Sigmoid colon (tissue), 7 donors: ENCODE results near the gene TMEM108. TPM values are rescaled to one million over a fixed set of nuclear protein-coding genes. Genes with fewer than 3 reads are reported as not detected.

Experiments used
- DNase-seq: peaks from one replicate; pipeline ENCODE4 v3.0.0-alpha.2; 2019
- H3K27ac ChIP-seq, 4 donors: fragments of 200-600 bp; sonication (generic); one replicate each; pipeline ENCODE4 v1.5.1; 2016 to 2019; ENCODE audit warnings: mild to moderate bottlenecking in 1 of 4
- H3K27me3 ChIP-seq, 3 donors: fragments of 200-600 bp; sonication (generic); one replicate each; pipeline ENCODE4 v1.5.1; 2019; ENCODE audit warnings: mild to moderate bottlenecking in 1 of 3
- H3K36me3 ChIP-seq, 4 donors: fragments of 200-600 bp; sonication (generic); one replicate each; pipeline ENCODE4 v1.5.1; 2016 to 2019
- H3K4me1 ChIP-seq, 4 donors: fragments of 200-600 bp; sonication (generic); one replicate each; pipeline ENCODE4 v1.5.1; 2017 to 2019
- H3K4me3 ChIP-seq, 4 donors: fragments of 200-600 bp; sonication (generic); one replicate each; pipeline ENCODE4 v1.5.1; 2017 to 2019; ENCODE audit warnings: mild to moderate bottlenecking in 2 of 4, moderate library complexity in 1 of 4
- H3K9me3 ChIP-seq, 4 donors: fragments of 200-600 bp in 3 of 4; sonication (generic) in 3 of 4; one replicate each; pipeline versions ENCODE4 v1.5.1 to v1.6.1; 2013 to 2019
- EP300 ChIP-seq, 4 donors: sonication (generic); formaldehyde crosslinking; IDR thresholded peaks; one replicate each; pipeline ENCODE4 v1.6.1; 2017; ENCODE audit warnings: antibody characterized with exemption in 4 of 4
- POLR2A ChIP-seq, 2 donors: fragments of 450-650 bp; IDR thresholded peaks; one replicate each; pipeline ENCODE4 v1.6.1; 2016; ENCODE audit warnings: antibody characterized with exemption in 2 of 2, mild to moderate bottlenecking in 2 of 2, moderate library complexity in 2 of 2
- POLR2AphosphoS5 ChIP-seq, 4 donors: sonication (generic); formaldehyde crosslinking; IDR thresholded peaks; one replicate each; pipeline ENCODE4 v1.6.1; 2017; ENCODE audit warnings: antibody characterized with exemption in 4 of 4
- WGBS, 2 donors: extraction: QIAGEN DNeasy Blood & Tissue Kit; methylation state at CpG; one replicate each; pipeline ENCODE4 v1.1.7; 2013; 5-methylcytosine and 5-hydroxymethylcytosine counted together
- intact Hi-C: fragments of 100-400 bp; cut with DNase I; formaldehyde crosslinking; loops from one replicate; pipeline ENCODE4 v1.15.1; 2023
- polyA plus RNA-seq, 3 donors: library from polyadenylated mRNA; stranded (reverse); fragments of 200-250 nt; gene quantifications; one replicate each; pipeline ENCODE4 v1.2.3, GENCODE V29; 2013
- total RNA-seq, 4 donors: library from RNA; depleted of rRNA; stranded (reverse); fragments of >200 nt; gene quantifications; one replicate each; pipeline ENCODE4 v1.1.0, GENCODE V29; 2016
- TF ChIP-seq, protein P1 (sequence below), 4 experiments: fragments of 450-650 bp in 3 of 4; fragments of 200-600 bp in 1 of 4; IDR thresholded peaks; one replicate each; pipeline ENCODE4 v1.5.1; 2016 to 2019; ENCODE audit warnings: antibody characterized with exemption in 4 of 4, mild to moderate bottlenecking in 3 of 4, moderate library complexity in 2 of 4
- donor health status: healthy with polysubstance abuse.
- donor health status: Bipolar disorder and iron deficiency.
- donor health status: healthy.

TMEM108 gene
- total and polyA plus RNA-seq, 7 donors: 0.71 to 3.0 (median 0.86) TPM; not detected in 2

DNA sequence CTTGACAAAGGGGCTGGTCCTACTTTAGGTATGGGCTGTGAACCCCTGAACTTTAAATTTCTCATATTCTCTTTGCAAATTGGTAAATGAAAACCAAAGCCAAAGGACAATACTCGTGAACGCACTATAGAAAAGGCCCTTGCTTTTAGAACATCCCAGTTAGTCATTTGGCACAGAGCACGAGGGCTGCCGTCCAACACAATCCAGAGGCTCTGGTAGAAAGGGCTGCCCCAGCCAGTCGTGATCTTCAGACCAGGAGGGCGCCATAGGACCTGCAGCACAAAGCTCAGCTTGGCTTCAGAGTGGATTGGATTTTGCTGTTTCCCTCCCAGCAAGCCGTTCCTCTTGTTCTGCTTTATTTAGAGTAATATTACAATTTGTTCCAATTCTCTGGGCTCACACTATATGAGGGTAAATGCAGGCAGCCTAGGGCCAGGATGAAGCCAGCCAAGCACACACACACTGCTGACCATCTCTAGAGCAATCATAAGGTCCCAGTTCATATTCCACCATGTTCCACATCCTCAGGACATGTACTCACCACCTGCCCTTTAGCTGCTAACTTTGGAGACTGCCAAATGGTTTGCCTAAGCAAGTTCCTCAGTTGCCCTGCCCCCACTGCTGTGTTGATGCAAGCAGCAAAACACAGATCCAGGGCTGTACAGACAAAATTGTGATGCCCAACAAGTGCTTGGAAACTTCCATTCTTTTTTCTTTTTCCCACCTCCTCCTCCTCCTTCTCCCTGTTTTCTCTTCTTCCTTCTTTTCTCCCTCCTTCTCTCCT is 355.7 kb downstream of the TMEM108 start:
- intact Hi-C loops: no loop called here
- 73 to 76% methylated on average over 7 of the region's 7 CpGs for WGBS, 2 donors
- H3K27me3 ChIP-seq: no peaks in the 10 kb centered on the region
- H3K4me3 ChIP-seq: no peak overlapping the region
- no peak for DNase-seq
- H3K36me3 ChIP-seq: no peaks in the 10 kb centered on the region
- H3K9me3 ChIP-seq: no peaks in the 10 kb centered on the region
- TF ChIP-seq POLR2A (IDR thresholded peaks at IDR 0.05) (no peak), POLR2AphosphoS5 (IDR thresholded peaks at IDR 0.05) (no peak), EP300 (IDR thresholded peaks at IDR 0.05) (no peak)
- TF ChIP-seq, protein P1, sequence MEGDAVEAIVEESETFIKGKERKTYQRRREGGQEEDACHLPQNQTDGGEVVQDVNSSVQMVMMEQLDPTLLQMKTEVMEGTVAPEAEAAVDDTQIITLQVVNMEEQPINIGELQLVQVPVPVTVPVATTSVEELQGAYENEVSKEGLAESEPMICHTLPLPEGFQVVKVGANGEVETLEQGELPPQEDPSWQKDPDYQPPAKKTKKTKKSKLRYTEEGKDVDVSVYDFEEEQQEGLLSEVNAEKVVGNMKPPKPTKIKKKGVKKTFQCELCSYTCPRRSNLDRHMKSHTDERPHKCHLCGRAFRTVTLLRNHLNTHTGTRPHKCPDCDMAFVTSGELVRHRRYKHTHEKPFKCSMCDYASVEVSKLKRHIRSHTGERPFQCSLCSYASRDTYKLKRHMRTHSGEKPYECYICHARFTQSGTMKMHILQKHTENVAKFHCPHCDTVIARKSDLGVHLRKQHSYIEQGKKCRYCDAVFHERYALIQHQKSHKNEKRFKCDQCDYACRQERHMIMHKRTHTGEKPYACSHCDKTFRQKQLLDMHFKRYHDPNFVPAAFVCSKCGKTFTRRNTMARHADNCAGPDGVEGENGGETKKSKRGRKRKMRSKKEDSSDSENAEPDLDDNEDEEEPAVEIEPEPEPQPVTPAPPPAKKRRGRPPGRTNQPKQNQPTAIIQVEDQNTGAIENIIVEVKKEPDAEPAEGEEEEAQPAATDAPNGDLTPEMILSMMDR (IDR thresholded peaks at IDR 0.05): no peak
- no peaks in the 10 kb centered on the region for H3K4me1 ChIP-seq
- H3K27ac ChIP-seq: no peak overlapping the region

DNA sequence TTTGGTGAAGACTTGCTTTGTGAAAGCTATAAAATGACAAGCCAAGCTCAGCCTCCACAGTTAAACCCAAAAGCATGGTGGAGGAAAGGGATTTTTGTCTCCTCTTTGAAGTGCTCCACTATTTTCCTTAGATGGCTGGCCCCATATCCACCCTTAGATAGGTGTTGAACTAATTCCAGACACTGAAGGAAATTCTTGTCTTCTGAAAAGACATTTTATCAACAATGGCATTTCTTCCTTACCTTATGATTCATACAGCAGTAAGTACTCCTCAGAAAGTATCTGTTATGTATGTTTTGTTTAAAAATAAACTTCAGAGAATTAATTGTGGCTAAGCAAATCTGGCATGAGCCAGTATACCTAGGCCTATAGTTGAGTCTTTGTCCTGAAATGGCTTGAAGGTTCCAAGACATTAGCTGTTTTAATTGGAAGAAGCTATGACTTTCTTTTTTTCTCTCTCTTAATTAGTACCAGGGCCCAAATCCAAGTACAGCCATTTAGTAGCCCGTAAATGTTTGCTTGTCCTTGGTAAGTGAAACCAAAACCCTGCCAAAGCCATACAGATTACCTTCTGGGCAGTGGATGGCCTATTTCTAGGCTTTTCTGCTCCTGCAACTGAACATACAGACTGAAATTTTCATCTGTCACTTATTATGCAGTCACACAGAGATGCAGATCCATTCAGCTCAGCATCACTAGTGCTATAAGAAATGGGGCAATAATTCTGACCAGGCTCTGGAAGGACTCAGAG is 356.5 kb downstream of the TMEM108 start:
- Histone ChIP-seq H3K4me3 (no peak overlapping the region), H3K36me3 (no peaks in the 10 kb centered on the region), H3K4me1 (no peaks in the 10 kb centered on the region), H3K9me3 (no peaks in the 10 kb centered on the region), H3K27ac (no peak overlapping the region), H3K27me3 (no peaks in the 10 kb centered on the region)
- DNase-seq: no peak
- 26 to 70% methylated on average over 1 of the region's 1 CpG for WGBS, 2 donors
- TF ChIP-seq POLR2A (IDR thresholded peaks at IDR 0.05): no peak
- TF ChIP-seq, protein P1 (IDR thresholded peaks at IDR 0.05): no peak
- intact Hi-C loops: no loop called here

DNA sequence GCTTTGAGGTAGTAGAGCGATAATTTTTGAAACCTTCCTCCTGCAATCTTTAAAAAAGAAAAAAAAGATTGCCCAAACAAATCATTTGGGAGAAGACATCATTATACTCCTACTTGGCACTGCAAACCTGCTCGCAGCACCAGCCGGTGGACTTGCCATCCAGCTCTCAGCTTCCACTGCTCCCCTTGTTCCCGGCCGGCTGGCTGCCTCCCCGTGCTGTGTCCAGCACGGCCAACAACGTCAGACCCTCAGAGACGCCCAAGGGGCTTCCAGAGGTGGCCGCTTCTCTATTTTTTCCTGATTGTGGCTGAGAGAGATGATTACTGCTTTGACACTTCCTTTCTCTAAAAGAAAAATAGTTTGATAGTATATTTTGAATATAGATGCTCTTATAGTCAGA is 358.7 kb downstream of the TMEM108 start:
- no peak for TF ChIP-seq POLR2A (IDR thresholded peaks at IDR 0.05)
- TF ChIP-seq EP300 (IDR thresholded peaks at IDR 0.05): no peak
- TF ChIP-seq, protein P1 (IDR thresholded peaks at IDR 0.05): no peak
- no peaks in the 10 kb centered on the region for H3K27me3 ChIP-seq
- H3K36me3 ChIP-seq: no peaks in the 10 kb centered on the region
- no peaks in the 10 kb centered on the region for H3K4me1 ChIP-seq
- H3K9me3 ChIP-seq: no peaks in the 10 kb centered on the region
- 84 to 87% methylated on average over 10 of the region's 10 CpGs for WGBS, 2 donors
- H3K4me3 ChIP-seq: no peak overlapping the region
- intact Hi-C loops: no loop called here
- H3K27ac ChIP-seq: no peak overlapping the region
- no peak for DNase-seq

DNA sequence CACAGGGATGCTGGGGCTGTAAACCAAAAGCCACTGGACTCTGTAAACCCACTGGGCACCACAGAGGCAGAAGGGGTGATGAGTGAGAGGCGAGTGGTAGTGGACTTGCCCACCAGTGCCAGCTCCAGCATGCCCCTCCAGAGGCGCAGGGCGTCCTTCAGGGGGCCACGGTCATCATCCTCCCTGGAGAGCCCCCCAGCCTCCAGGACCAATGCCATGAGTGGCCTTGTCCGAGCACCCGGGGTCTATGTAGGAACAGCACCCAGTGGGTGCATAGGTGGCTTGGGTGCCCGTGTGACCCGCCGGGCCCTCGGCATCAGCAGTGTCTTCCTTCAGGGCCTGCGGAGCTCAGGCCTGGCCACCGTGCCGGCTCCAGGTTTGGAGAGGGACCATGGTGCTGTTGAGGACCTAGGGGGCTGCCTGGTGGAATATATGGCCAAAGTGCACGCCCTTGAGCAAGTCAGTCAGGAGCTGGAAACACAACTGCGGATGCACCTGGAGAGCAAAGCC is 361.9 kb downstream of the TMEM108 start, which contains the start of gene BFSP2:
TSS of gene BFSP2 (plus strand) at position 51 of the 510 bp plus-strand sequence. CDS start at position 79, 28 bp downstream.
- intact Hi-C loops: no loop called here
- H3K36me3 ChIP-seq: no peaks in the 10 kb centered on the region
- WGBS, 2 donors: 92 to 94% methylated on average over 15 of the region's 15 CpGs

More for the DNA sequence above, 361.9 kb downstream of the TMEM108 start, which contains the start of gene BFSP2:
- Histone ChIP-seq H3K27me3 (no peaks in the 10 kb centered on the region), H3K27ac (no peak within 1 kb of the TSS), H3K4me1 (no peaks in the 10 kb centered on the region), H3K4me3 (no peak within 1 kb of the TSS), H3K9me3 (no peaks in the 10 kb centered on the region)
- no peak for TF ChIP-seq EP300 (IDR thresholded peaks at IDR 0.05)
- TF ChIP-seq, protein P1 (IDR thresholded peaks at IDR 0.05): no peak
- TF ChIP-seq POLR2AphosphoS5 (IDR thresholded peaks at IDR 0.05): no peak
- DNase-seq: peak; percentile 48
